SU-DHL-6 (cell line): Measurements from ENCODE around the gene ZNF592.

Experiments used
- H2AFZ ChIP-seq: fragments of 200-600 bp; sonication (generic); 2 replicates; pipeline ENCODE4 v1.6.1; 2014; ENCODE audit warnings: low read depth, mild to moderate bottlenecking, moderate library complexity, mixed read lengths, antibody characterized with exemption, low read length; ENCODE audit not compliant: severe bottlenecking
- H3F3A ChIP-seq: fragments of 200-600 bp; shearing (Covaris generic); 2 replicates; pipeline ENCODE4 v1.6.0; 2016; ENCODE audit warnings: antibody characterized with exemption, mild to moderate bottlenecking; ENCODE audit not compliant: insufficient read depth
- H3K27ac ChIP-seq: fragments of 200-600 bp; sonication (generic); 2 replicates; pipeline ENCODE4 v1.5.1; 2016; ENCODE audit warnings: low read depth, mild to moderate bottlenecking, low read length, moderate library complexity, mixed read lengths
- H3K27me3 ChIP-seq: fragments of 200-600 bp; sonication (generic), shearing (Covaris generic); 2 replicates; pipeline ENCODE4 v1.6.0; 2014; ENCODE audit warnings: mild to moderate bottlenecking, low read length
- H3K36me3 ChIP-seq: fragments of 200-600 bp; sonication (generic); 2 replicates; pipeline ENCODE4 v1.6.1; 2014; ENCODE audit warnings: mild to moderate bottlenecking, low read length, mixed read lengths
- H3K4me2 ChIP-seq: fragments of 300-600, 200-600 bp; shearing (Covaris generic), sonication (generic); 2 replicates; pipeline ENCODE4 v1.6.0; 2014; ENCODE audit warnings: low read length, low read depth, mild to moderate bottlenecking; ENCODE audit not compliant: poor library complexity, severe bottlenecking
- H3K4me3 ChIP-seq: fragments of 200-600 bp; sonication (generic); 2 replicates; pipeline ENCODE4 v1.5.1; 2014; ENCODE audit warnings: antibody characterized with exemption, low read length, mild to moderate bottlenecking, mixed read lengths; ENCODE audit not compliant: insufficient read depth, poor library complexity, severe bottlenecking
- H3K79me2 ChIP-seq: fragments of 200-600 bp; sonication (generic); 2 replicates; pipeline ENCODE4 v1.6.1; 2014; ENCODE audit warnings: mild to moderate bottlenecking, low read length, moderate library complexity; ENCODE audit not compliant: insufficient read depth
- H3K9ac ChIP-seq: fragments of 200-600 bp; sonication (generic); 2 replicates; pipeline ENCODE4 v1.7.0; 2014; ENCODE audit warnings: mild to moderate bottlenecking, low read length
- H3K9me2 ChIP-seq: fragments of 200-600 bp; sonication (generic); replicated peaks from 2 replicates; pipeline ENCODE4 v1.6.1; 2014; ENCODE audit warnings: low read length; ENCODE audit not compliant: insufficient read depth
- H3K9me3 ChIP-seq: fragments of 200-600 bp; sonication (generic); 2 replicates; pipeline ENCODE4 v1.6.1; 2014; ENCODE audit warnings: low read length, mixed read lengths; ENCODE audit not compliant: insufficient read depth
- H4K20me1 ChIP-seq: fragments of 200-600 bp; sonication (generic); 2 replicates; pipeline ENCODE4 v1.6.1; 2014; ENCODE audit warnings: low read depth, mild to moderate bottlenecking, antibody characterized with exemption, low read length, moderate library complexity, mixed read lengths
- CTCF ChIP-seq: fragments of 200-600 bp; sonication (generic); IDR thresholded peaks from one replicate; pipeline ENCODE4 v1.5.1; 2017; ENCODE audit warnings: antibody characterized with exemption, mild to moderate bottlenecking, low read length, moderate library complexity; ENCODE audit not compliant: insufficient read depth, poor library complexity, severe bottlenecking
- EZH2phosphoT487 ChIP-seq: fragments of 200-600 bp; sonication (generic), shearing (Covaris generic); conservative IDR thresholded peaks from 2 replicates; pipeline ENCODE4 v1.6.1; 2018; ENCODE audit warnings: mild to moderate bottlenecking, antibody characterized with exemption, low read length, moderate library complexity, mixed read lengths

ZNF592 gene

DNA sequence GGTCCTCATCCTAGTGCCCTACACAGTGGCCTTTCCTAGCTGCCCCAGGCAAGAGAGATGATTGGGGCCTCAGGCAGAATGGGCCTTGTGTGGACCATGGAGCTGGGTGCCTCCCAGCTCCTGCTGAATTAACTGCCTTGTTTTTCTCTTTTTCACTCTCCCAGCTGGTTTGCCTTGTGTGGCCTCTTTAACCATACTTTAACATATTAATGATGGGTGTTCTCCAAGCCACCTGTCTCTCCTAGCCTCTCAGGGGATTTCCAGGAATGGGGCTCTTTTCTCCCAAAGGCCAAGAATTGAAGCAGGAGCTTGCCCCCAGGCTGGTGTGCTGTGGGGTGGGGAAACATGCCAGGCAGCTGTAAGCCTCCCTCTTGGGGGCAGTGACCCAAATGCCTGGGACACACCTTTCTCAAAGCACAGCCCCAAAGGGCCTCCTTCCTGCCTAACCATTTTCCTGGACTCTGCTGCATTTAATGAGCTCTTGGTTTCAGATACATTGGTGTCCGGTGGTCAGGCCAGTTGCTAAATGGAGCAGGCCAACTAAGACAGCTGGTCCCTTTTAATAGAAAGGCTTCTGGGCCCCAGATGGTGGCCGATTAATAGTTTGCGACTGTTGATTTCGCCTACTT, 74.4 kb downstream of the ZNF592 start:
- H3K79me2 ChIP-seq: no peaks in the 10 kb centered on the region
- no peaks in the 10 kb centered on the region for H3K9me3 ChIP-seq
- H4K20me1 ChIP-seq: no peaks in the 10 kb centered on the region
- H2AFZ ChIP-seq: no peak overlapping the region
- H3K27me3 ChIP-seq: no peaks in the 10 kb centered on the region
- no peaks in the 10 kb centered on the region for H3F3A ChIP-seq
- no peak for TF ChIP-seq EZH2phosphoT487
- TF ChIP-seq CTCF: no peak
- H3K4me3 ChIP-seq: no peak overlapping the region
- H3K4me2 ChIP-seq: no peak overlapping the region
- H3K36me3 ChIP-seq: no peaks in the 10 kb centered on the region
- H3K9ac ChIP-seq: no peak overlapping the region
- H3K27ac ChIP-seq: no peak overlapping the region
- no peaks in the 10 kb centered on the region for H3K9me2 ChIP-seq

- no peaks in the 10 kb centered on the region for H3K36me3 ChIP-seq
- H3K27ac ChIP-seq: no peak overlapping the region
- H3K27me3 ChIP-seq: no peaks in the 10 kb centered on the region
- no peaks in the 10 kb centered on the region for H4K20me1 ChIP-seq
- TF ChIP-seq CTCF: no peak
- no peaks in the 10 kb centered on the region for H3F3A ChIP-seq
- no peaks in the 10 kb centered on the region for H3K9me3 ChIP-seq
- H3K9me2 ChIP-seq: no peaks in the 10 kb centered on the region
- no peak overlapping the region for H3K4me3 ChIP-seq
- H3K9ac ChIP-seq: no peak overlapping the region
- no peak overlapping the region for H3K4me2 ChIP-seq
- H2AFZ ChIP-seq: no peak overlapping the region
- H3K79me2 ChIP-seq: no peaks in the 10 kb centered on the region
Measured at GRCh38 chr15:84823282-84823878, 75.0 kb downstream of the ZNF592 start.

DNA sequence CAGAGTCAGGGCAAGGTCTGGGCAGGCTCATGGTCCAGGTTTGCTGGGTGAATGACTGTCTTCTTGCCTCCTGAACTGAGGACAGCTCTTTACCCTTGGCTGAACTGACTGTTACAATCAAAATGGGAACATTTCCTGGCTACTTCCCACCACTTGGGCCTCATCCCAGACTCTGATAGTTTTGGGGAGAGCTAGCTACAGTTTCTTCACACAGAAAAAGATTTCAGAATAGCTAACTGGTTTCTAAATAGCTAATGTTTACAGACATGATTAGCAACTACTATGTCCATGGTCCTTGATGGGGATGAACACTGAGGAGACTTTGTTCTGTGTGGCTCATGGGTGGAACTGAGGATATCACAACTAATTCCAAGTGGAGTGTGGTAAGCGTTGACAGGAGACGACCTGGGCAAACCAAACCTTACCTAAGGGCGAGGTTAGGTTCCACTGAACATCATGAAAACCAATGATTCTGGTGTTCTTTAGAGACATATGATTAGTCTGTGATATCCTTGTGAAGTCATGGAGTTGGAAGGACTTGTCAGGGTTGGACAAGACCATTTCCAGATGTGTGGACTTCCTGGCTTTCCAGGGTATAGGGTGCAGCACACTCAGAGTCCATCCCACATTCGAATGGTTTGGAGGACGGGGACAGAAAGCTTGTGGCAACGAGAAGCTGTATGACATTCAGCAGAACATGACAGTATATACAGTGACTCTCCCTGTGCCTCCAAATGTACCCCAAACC, 76.0 kb downstream of the ZNF592 start:
- Histone ChIP-seq H3K36me3 (no peaks in the 10 kb centered on the region), H3K9ac (no peak overlapping the region), H2AFZ (no peak overlapping the region), H3K27ac (no peak overlapping the region), H3K4me3 (no peak overlapping the region), H3K4me2 (no peak overlapping the region), H4K20me1 (no peaks in the 10 kb centered on the region), H3K9me3 (no peaks in the 10 kb centered on the region), H3K9me2 (no peaks in the 10 kb centered on the region), H3K27me3 (no peaks in the 10 kb centered on the region), H3K79me2 (no peaks in the 10 kb centered on the region), H3F3A (no peaks in the 10 kb centered on the region)
- TF ChIP-seq EZH2phosphoT487: no peak
- TF ChIP-seq CTCF: no peak
